HG02885 (cell line): ENCODE results near the gene CYP46A1.

Source experiments
- ATAC-seq: cut with Tn5 transposase; IDR thresholded peaks from one replicate; pipeline ENCODE4 v1.9.1; 2021; ENCODE audit warnings: mild to moderate bottlenecking; ENCODE audit not compliant: unreplicated experiment, poor library complexity

The CYP46A1 gene

GRCh38 chr14:99737451-99737951 lies 53.4 kb downstream of the CYP46A1 start:
- no peak for ATAC-seq

- ATAC-seq, result no peak
These were observed 54.0 kb downstream of the CYP46A1 start for GRCh38 chr14:99737956-99738667.

- no peak for ATAC-seq
These were observed 56.3 kb downstream of the CYP46A1 start for GRCh38 chr14:99740411-99740810.

- ATAC-seq, result no peak
These were observed 57.3 kb downstream of the CYP46A1 start for GRCh38 chr14:99741227-99741976.

GRCh38 chr14:99742074-99742473 lies 58.0 kb downstream of the CYP46A1 start:
- ATAC-seq, result no peak

GRCh38 chr14:99742509-99743487 lies 58.7 kb downstream of the CYP46A1 start:
- no peak for ATAC-seq

GRCh38 chr14:99744199-99744872 lies 60.2 kb downstream of the CYP46A1 start:
- ATAC-seq, result no peak

- no peak for ATAC-seq
These were observed 60.8 kb downstream of the CYP46A1 start for GRCh38 chr14:99744873-99745224.

- no peak for ATAC-seq
These were observed 61.3 kb downstream of the CYP46A1 start for GRCh38 chr14:99745307-99745951.

- no peak for ATAC-seq
These were observed 63.1 kb downstream of the CYP46A1 start for GRCh38 chr14:99747167-99747566.

GRCh38 chr14:99747582-99748330 lies 63.7 kb downstream of the CYP46A1 start:
- ATAC-seq, result no peak

GRCh38 chr14:99748529-99748928 lies 64.4 kb downstream of the CYP46A1 start:
- ATAC-seq, result no peak

GRCh38 chr14:99749142-99749541 lies 65.0 kb downstream of the CYP46A1 start:
- ATAC-seq, result no peak

GRCh38 chr14:99749763-99750715 lies 65.9 kb downstream of the CYP46A1 start:
- ATAC-seq, result no peak

GRCh38 chr14:99750746-99751450 lies 66.8 kb downstream of the CYP46A1 start:
- ATAC-seq, result no peak

GRCh38 chr14:99751539-99752485 lies 67.7 kb downstream of the CYP46A1 start:
- no peak for ATAC-seq
